ENCODE data around the gene FRMD5.

The FRMD5 gene

GRCh38 chr15:43919540-43920253 is 275.4 kb downstream of the FRMD5 start:
- DNase-seq: no peak

GRCh38 chr15:43918717-43919116 is 276.4 kb downstream of the FRMD5 start:
- no peak for DNase-seq

GRCh38 chr15:43916326-43916660 is 278.8 kb downstream of the FRMD5 start:
- no peak for DNase-seq

GRCh38 chr15:43915631-43916325 is 279.3 kb downstream of the FRMD5 start:
- no peak for DNase-seq

- DNase-seq: no peak
These were observed 281.1 kb downstream of the FRMD5 start for GRCh38 chr15:43913941-43914340.

GRCh38 chr15:43913026-43913780 is 281.9 kb downstream of the FRMD5 start:
- DNase-seq: no peak

GRCh38 chr15:43912208-43912607 is 282.9 kb downstream of the FRMD5 start:
- no peak for DNase-seq

GRCh38 chr15:43911235-43911781 is 283.8 kb downstream of the FRMD5 start:
- DNase-seq: no peak

GRCh38 chr15:43908516-43909050 is 286.5 kb downstream of the FRMD5 start:
- DNase-seq: no peak

GRCh38 chr15:43905755-43906154 is 289.3 kb downstream of the FRMD5 start:
- DNase-seq: no peak

- peak; percentile 56 for DNase-seq
These were observed 291.2 kb downstream of the FRMD5 start for GRCh38 chr15:43903864-43904290.

- no peak for DNase-seq
These were observed 293.6 kb downstream of the FRMD5 start for GRCh38 chr15:43901495-43901894.

- no peak for DNase-seq
These were observed 294.1 kb downstream of the FRMD5 start for GRCh38 chr15:43900996-43901395.

- no peak for DNase-seq
These were observed 295.1 kb downstream of the FRMD5 start for GRCh38 chr15:43899928-43900327.

GRCh38 chr15:43898891-43899290 is 296.2 kb downstream of the FRMD5 start:
- no peak for DNase-seq

- DNase-seq: no peak
These were observed 298.5 kb downstream of the FRMD5 start for GRCh38 chr15:43896543-43896942.

- DNase-seq: no peak
These were observed 299.5 kb downstream of the FRMD5 start for GRCh38 chr15:43895586-43895985.

GRCh38 chr15:43893956-43894355 is 301.1 kb downstream of the FRMD5 start:
- no peak for DNase-seq

- no peak for DNase-seq
These were observed 306.0 kb downstream of the FRMD5 start for GRCh38 chr15:43889042-43889441.

GRCh38 chr15:43887901-43888300 is 307.2 kb downstream of the FRMD5 start:
- no peak for DNase-seq

- DNase-seq: no peak
These were observed 308.5 kb downstream of the FRMD5 start for GRCh38 chr15:43886558-43886957.

GRCh38 chr15:43883571-43883970 is 311.5 kb downstream of the FRMD5 start:
- DNase-seq: no peak

GRCh38 chr15:43881944-43882343 is 313.1 kb downstream of the FRMD5 start:
- DNase-seq: no peak

All from CD4-positive, alpha-beta T cell treated with Interleukin-17A for 1 hour (primary cell).